NCI-H128 (cell line): ENCODE results near the gene ATP4A.

ENCODE experiments used
- DNase-seq: peaks from one replicate; lab custom pipeline; 2025; ENCODE audit not compliant: unreplicated experiment; lab: John Stamatoyannopoulos, UW

ATP4A gene

GRCh38 chr19:35549879-35550523 is 13.5 kb downstream of the ATP4A start:
- no peak for DNase-seq

GRCh38 chr19:35549174-35549788 is 14.2 kb downstream of the ATP4A start:
- peak; percentile 27 for DNase-seq

- DNase-seq, result no peak
These were observed 16.9 kb downstream of the ATP4A start for GRCh38 chr19:35546532-35546931.

- DNase-seq, result no peak
These were observed 17.5 kb downstream of the ATP4A start for GRCh38 chr19:35545855-35546381.

GRCh38 chr19:35545001-35545854 is 18.2 kb downstream of the ATP4A start, which contains the start of gene TMEM147:
TMEM147 (plus strand) TSS chr19:35545626; CDS start chr19:35545740, 114 bp downstream.
- peak; percentile 26 for DNase-seq

GRCh38 chr19:35544110-35544802 is 19.2 kb downstream of the ATP4A start:
- no peak for DNase-seq

- DNase-seq, result no peak
These were observed 20.0 kb downstream of the ATP4A start for GRCh38 chr19:35543280-35544109.

GRCh38 chr19:35542209-35542608 is 21.2 kb downstream of the ATP4A start:
- no peak for DNase-seq

- no peak for DNase-seq
These were observed 23.0 kb downstream of the ATP4A start for GRCh38 chr19:35540356-35540927.

- DNase-seq, result no peak
These were observed 23.6 kb downstream of the ATP4A start for GRCh38 chr19:35539850-35540249.

- no peak for DNase-seq
These were observed 24.1 kb downstream of the ATP4A start for GRCh38 chr19:35539314-35539713.

GRCh38 chr19:35534803-35535480 is 28.5 kb downstream of the ATP4A start:
- no peak for DNase-seq

GRCh38 chr19:35533822-35534392 is 29.6 kb downstream of the ATP4A start:
- DNase-seq, result no peak

- DNase-seq, result no peak
These were observed 30.1 kb downstream of the ATP4A start, which contains the start of gene GAPDHS for GRCh38 chr19:35533201-35533821. GAPDHS (plus strand) TSS chr19:35533456; CDS start chr19:35533528, 72 bp downstream.

- no peak for DNase-seq
These were observed 32.2 kb downstream of the ATP4A start for GRCh38 chr19:35531291-35531690.

- no peak for DNase-seq
These were observed 33.9 kb downstream of the ATP4A start for GRCh38 chr19:35529241-35530218.
